Ishikawa (cell line): ENCODE data around the gene SLIT3.

ENCODE experiments used
- CEBPB ChIP-seq: IDR thresholded peaks from 2 replicates; pipeline ENCODE4 v1.6.1; 2012
- CREB1 ChIP-seq: IDR thresholded peaks from 2 replicates; pipeline ENCODE4 v1.6.1; 2012; ENCODE audit warnings: low read depth
- EP300 ChIP-seq: IDR thresholded peaks from 2 replicates; pipeline ENCODE4 v1.6.1; 2012; ENCODE audit warnings: borderline replicate concordance
- FOXM1 ChIP-seq: IDR thresholded peaks from 2 replicates; pipeline ENCODE4 v1.6.1; 2012; ENCODE audit warnings: low read depth, borderline replicate concordance
- MAX ChIP-seq: IDR thresholded peaks from 2 replicates; pipeline ENCODE4 v1.6.1; 2012
- NFIC ChIP-seq: IDR thresholded peaks from 2 replicates; pipeline ENCODE4 v1.6.1; 2012
- RAD21 ChIP-seq: IDR thresholded peaks from 2 replicates; pipeline ENCODE4 v1.6.1; 2012; ENCODE audit warnings: low read depth
- TAF1 ChIP-seq: IDR thresholded peaks from 2 replicates; pipeline ENCODE4 v1.6.1; 2012; ENCODE audit warnings: low read depth, mild to moderate bottlenecking
- TCF12 ChIP-seq: IDR thresholded peaks from 2 replicates; pipeline ENCODE4 v1.6.1; 2012; ENCODE audit warnings: low read depth
- YY1 ChIP-seq: IDR thresholded peaks from 2 replicates; pipeline ENCODE4 v1.6.1; 2012; ENCODE audit warnings: low read depth
- TF ChIP-seq, protein P1 (sequence below): IDR thresholded peaks from 2 replicates; pipeline ENCODE4 v1.6.1; 2012; ENCODE audit warnings: low read depth, mild to moderate bottlenecking

DNA sequence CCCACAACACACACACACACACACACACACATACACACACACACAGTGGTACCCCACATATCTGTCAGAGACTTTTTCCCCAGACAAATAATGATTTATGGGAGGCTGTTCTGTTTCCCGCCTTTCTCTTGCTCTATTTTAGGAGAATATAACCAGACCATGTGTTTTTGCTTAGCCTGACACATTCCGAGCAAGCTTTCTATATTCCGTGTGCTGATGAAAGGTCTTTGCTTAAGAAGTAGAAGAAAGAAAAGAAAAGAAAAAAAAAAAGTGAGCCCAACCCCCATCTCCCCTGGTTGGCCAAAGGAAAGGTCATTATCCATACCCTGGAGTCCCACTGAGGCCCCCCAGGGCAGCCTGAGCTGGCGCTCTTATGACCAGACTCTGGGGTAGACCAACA, 338.6 kb downstream of the SLIT3 start:
- no peak for TF ChIP-seq RAD21
- TF ChIP-seq TCF12 = no peak
- no peak for TF ChIP-seq FOXM1
- TF ChIP-seq, protein P1, sequence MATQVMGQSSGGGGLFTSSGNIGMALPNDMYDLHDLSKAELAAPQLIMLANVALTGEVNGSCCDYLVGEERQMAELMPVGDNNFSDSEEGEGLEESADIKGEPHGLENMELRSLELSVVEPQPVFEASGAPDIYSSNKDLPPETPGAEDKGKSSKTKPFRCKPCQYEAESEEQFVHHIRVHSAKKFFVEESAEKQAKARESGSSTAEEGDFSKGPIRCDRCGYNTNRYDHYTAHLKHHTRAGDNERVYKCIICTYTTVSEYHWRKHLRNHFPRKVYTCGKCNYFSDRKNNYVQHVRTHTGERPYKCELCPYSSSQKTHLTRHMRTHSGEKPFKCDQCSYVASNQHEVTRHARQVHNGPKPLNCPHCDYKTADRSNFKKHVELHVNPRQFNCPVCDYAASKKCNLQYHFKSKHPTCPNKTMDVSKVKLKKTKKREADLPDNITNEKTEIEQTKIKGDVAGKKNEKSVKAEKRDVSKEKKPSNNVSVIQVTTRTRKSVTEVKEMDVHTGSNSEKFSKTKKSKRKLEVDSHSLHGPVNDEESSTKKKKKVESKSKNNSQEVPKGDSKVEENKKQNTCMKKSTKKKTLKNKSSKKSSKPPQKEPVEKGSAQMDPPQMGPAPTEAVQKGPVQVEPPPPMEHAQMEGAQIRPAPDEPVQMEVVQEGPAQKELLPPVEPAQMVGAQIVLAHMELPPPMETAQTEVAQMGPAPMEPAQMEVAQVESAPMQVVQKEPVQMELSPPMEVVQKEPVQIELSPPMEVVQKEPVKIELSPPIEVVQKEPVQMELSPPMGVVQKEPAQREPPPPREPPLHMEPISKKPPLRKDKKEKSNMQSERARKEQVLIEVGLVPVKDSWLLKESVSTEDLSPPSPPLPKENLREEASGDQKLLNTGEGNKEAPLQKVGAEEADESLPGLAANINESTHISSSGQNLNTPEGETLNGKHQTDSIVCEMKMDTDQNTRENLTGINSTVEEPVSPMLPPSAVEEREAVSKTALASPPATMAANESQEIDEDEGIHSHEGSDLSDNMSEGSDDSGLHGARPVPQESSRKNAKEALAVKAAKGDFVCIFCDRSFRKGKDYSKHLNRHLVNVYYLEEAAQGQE = no peak
- no peak for TF ChIP-seq YY1
- no peak for TF ChIP-seq MAX
- TF ChIP-seq CEBPB = no peak
- TF ChIP-seq EP300 = no peak
- TF ChIP-seq TAF1 = no peak
- no peak for TF ChIP-seq CREB1
- TF ChIP-seq NFIC = no peak
